Astrocyte (in vitro differentiated cells and primary cell): Measurements from ENCODE around the gene PSMG4. TPM values are rescaled to one million over a fixed set of nuclear protein-coding genes. Genes with fewer than 3 reads are reported as not detected.
"Not testable (repeated sequence)": the region's sequence is repeated elsewhere in the genome, so short reads cannot be mapped to it uniquely, and the experiment has no call there.

Source experiments
- DNase-seq: peaks from one replicate; pipeline ENCODE4 v3.0.0-alpha.2; 2010; ENCODE audit warnings: low read depth
- FAIRE-seq: peaks from 2 replicates; lab custom pipeline; 2011; peaks lifted over from hg19 to GRCh38; lab: Jason Lieb, UNC
- H2AFZ ChIP-seq: 2 replicates; pipeline ENCODE4 v1.6.0; 2012; ENCODE audit warnings: low read depth, low read length, inconsistent platforms
- H3K27ac ChIP-seq: 2 replicates; pipeline ENCODE4 v1.5.1; 2011; ENCODE audit warnings: low read depth, low read length, inconsistent platforms
- H3K27me3 ChIP-seq: 2 replicates; pipeline ENCODE4 v1.6.0; 2011; ENCODE audit warnings: low read length, inconsistent platforms; ENCODE audit not compliant: insufficient read depth
- H3K36me3 ChIP-seq: 2 replicates; pipeline ENCODE4 v1.5.1; 2011; ENCODE audit warnings: low read length, inconsistent platforms; ENCODE audit not compliant: insufficient read depth
- H3K4me1 ChIP-seq: 2 replicates; pipeline ENCODE4 v1.5.1; 2011; ENCODE audit warnings: low read length, inconsistent platforms; ENCODE audit not compliant: insufficient read depth
- H3K4me2 ChIP-seq: 2 replicates; pipeline ENCODE4 v1.6.0; 2012; ENCODE audit warnings: low read length, inconsistent platforms
- H3K4me3 ChIP-seq: 2 replicates; pipeline ENCODE4 v1.5.1; 2011; ENCODE audit warnings: low read depth, mild to moderate bottlenecking, low read length, inconsistent platforms; ENCODE audit not compliant: insufficient read depth
- H3K79me2 ChIP-seq: 2 replicates; pipeline ENCODE4 v1.6.0; 2012; ENCODE audit warnings: mild to moderate bottlenecking, low read length, inconsistent platforms; ENCODE audit not compliant: insufficient read depth
- H3K9ac ChIP-seq: 2 replicates; pipeline ENCODE4 v1.6.0; 2012; ENCODE audit warnings: mild to moderate bottlenecking, low read length, inconsistent platforms
- H3K9me3 ChIP-seq: 2 replicates; pipeline ENCODE4 v1.5.1; 2012; ENCODE audit warnings: low read depth, mild to moderate bottlenecking, low read length, inconsistent platforms; ENCODE audit not compliant: insufficient read depth
- H4K20me1 ChIP-seq: 2 replicates; pipeline ENCODE4 v1.6.0; 2012; ENCODE audit warnings: low read length, inconsistent platforms; ENCODE audit not compliant: insufficient read depth
- H3K27ac Mint-ChIP-seq: one replicate; pipeline ENCODE4 v1.8.0; 2021; ENCODE audit warnings: mild to moderate bottlenecking, mixed read lengths; ENCODE audit not compliant: unreplicated experiment
- H3K27me3 Mint-ChIP-seq: one replicate; pipeline ENCODE4 v1.8.0; 2021; ENCODE audit warnings: low read depth, mixed read lengths; ENCODE audit not compliant: unreplicated experiment
- H3K36me3 Mint-ChIP-seq: one replicate; pipeline ENCODE4 v1.8.0; 2021; ENCODE audit warnings: low read depth, mixed read lengths; ENCODE audit not compliant: unreplicated experiment
- H3K4me1 Mint-ChIP-seq: one replicate; pipeline ENCODE4 v1.8.0; 2021; ENCODE audit warnings: low read depth, mixed read lengths; ENCODE audit not compliant: unreplicated experiment
- H3K4me3 Mint-ChIP-seq: one replicate; pipeline ENCODE4 v1.8.0; 2021; ENCODE audit warnings: mild to moderate bottlenecking, moderate library complexity, mixed read lengths; ENCODE audit not compliant: unreplicated experiment
- H3K9me3 Mint-ChIP-seq: one replicate; pipeline ENCODE4 v1.8.0; 2021; ENCODE audit warnings: mild to moderate bottlenecking, mixed read lengths; ENCODE audit not compliant: unreplicated experiment
- CTCF ChIP-seq: IDR thresholded peaks from 2 replicates; pipeline ENCODE4 v1.5.1; 2011; ENCODE audit warnings: low read depth, mild to moderate bottlenecking, inconsistent platforms, low read length, moderate library complexity; ENCODE audit not compliant: insufficient read depth
- EZH2 ChIP-seq: IDR thresholded peaks from 2 replicates; pipeline ENCODE4 v1.6.1; 2012; ENCODE audit warnings: mild to moderate bottlenecking, low read length, inconsistent platforms; ENCODE audit not compliant: insufficient read depth
- total RNA-seq: library from RNA; stranded (reverse); gene quantifications from 2 replicates; pipeline ENCODE4 v1.2.1, GENCODE V29; 2021

The PSMG4 gene
- total RNA-seq, 1 donor from 2014 or later = 23.4 TPM

- H3K27me3 ChIP-seq = no peaks in the 10 kb centered on the region
- no peak for TF ChIP-seq CTCF
- no peak for TF ChIP-seq EZH2
- DNase-seq = no peak
- peaks cover 10% of the 10 kb centered on the region for H3K4me1 Mint-ChIP-seq
- no peak overlapping the region for H3K4me3 ChIP-seq
- no peak overlapping the region for H2AFZ ChIP-seq
- H3K9me3 ChIP-seq = no peaks in the 10 kb centered on the region
- no peaks in the 10 kb centered on the region for H3K79me2 ChIP-seq
- no peak for FAIRE-seq
- peaks cover 16% of the 10 kb centered on the region for H3K27me3 Mint-ChIP-seq
- H3K4me2 ChIP-seq = no peak overlapping the region
- H3K9me3 Mint-ChIP-seq = peaks cover 8% of the 10 kb centered on the region
- H4K20me1 ChIP-seq = no peaks in the 10 kb centered on the region
- H3K4me1 ChIP-seq = peaks cover 8% of the 10 kb centered on the region
- H3K4me3 Mint-ChIP-seq = no peak overlapping the region
- no peak overlapping the region for H3K27ac ChIP-seq
- no peak overlapping the region for H3K27ac Mint-ChIP-seq
- H3K36me3 ChIP-seq = no peaks in the 10 kb centered on the region
- H3K9ac ChIP-seq = no peak overlapping the region
- peaks cover 6% of the 10 kb centered on the region for H3K36me3 Mint-ChIP-seq
These were observed 16.0 kb upstream of the PSMG4 start for GRCh38 chr6:3242768-3243167.

DNA sequence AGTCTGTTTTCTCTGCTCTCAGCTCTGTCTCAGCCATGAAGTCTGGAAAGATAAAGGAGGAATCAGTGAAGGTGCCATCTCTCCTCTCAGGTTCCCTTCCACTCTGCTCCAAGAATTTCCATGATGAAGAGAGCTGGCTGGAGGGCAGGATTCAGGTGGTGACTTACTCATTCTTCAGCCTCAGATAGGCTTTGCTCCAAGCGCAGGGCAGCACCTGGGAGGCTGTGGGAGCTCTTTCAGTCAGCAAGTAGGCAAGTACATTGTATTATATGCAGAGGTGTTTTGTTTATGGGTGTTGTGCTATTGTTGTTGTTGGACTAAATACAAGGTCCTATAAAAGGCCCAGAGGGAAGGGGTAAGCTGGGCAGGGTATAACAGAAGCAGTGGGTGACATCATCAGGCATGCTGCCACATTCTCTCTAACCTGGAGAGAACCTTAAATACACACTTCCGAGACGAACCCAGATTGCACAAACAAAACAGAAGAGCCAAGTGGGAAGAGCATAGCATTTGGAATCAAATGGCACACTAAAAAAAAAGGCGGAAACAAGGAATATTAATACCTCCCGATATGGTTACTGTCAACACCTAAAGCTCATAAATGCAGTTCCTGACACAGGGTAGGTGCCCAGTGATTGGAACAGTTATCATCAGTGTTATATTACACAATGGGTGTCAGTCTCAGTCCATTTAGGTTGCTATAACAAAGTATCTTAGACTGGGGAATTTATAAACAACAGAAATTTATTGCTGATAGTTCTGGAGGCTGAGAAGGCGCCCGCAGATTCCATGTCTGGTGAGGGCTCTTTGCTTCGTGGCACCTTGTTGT is 14.5 kb upstream of the PSMG4 start:
- Mint-ChIP-seq H3K36me3 (peaks cover 6% of the 10 kb centered on the region), H3K4me1 (peaks cover 15% of the 10 kb centered on the region), H3K27ac (no peak overlapping the region), H3K9me3 (peaks cover 8% of the 10 kb centered on the region), H3K4me3 (no peak overlapping the region), H3K27me3 (peaks cover 16% of the 10 kb centered on the region)
- DNase-seq (no peak), FAIRE-seq (no peak)
- Histone ChIP-seq H3K27me3 (no peaks in the 10 kb centered on the region), H3K36me3 (no peaks in the 10 kb centered on the region), H3K4me3 (no peak overlapping the region), H3K79me2 (no peaks in the 10 kb centered on the region), H3K4me1 (peaks cover 16% of the 10 kb centered on the region), H3K27ac (no peak overlapping the region), H4K20me1 (no peaks in the 10 kb centered on the region), H3K4me2 (no peak overlapping the region), H2AFZ (no peak overlapping the region), H3K9ac (no peak overlapping the region), H3K9me3 (no peaks in the 10 kb centered on the region)
- no peak for TF ChIP-seq EZH2
- TF ChIP-seq CTCF = no peak

DNA sequence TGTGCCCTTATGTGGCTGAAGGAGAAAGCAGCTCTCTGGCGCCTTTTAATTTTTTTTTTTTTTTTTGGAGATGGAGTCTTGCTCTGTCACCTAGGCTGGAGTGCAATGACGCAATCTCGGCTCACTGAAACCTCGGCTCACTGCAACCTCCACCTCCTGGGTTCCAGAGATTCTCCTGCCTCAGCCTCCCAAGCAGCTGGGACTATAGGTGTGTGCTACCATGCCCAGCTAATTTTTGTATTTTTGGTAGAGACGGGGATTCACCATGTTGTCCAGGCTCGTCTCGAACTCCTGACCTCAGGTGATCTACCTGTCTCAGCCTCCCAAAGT is 13.9 kb upstream of the PSMG4 start:
- H3K36me3 ChIP-seq, H3K9me3 ChIP-seq, H2AFZ ChIP-seq, H3K27me3 ChIP-seq, H3K27ac ChIP-seq, H4K20me1 ChIP-seq, H3K4me3 Mint-ChIP-seq, FAIRE-seq, H3K79me2 ChIP-seq, H3K27ac Mint-ChIP-seq, H3K4me3 ChIP-seq, DNase-seq, H3K4me2 ChIP-seq, H3K9ac ChIP-seq, H3K9me3 Mint-ChIP-seq, H3K36me3 Mint-ChIP-seq: not testable (repeated sequence)
- Mint-ChIP-seq H3K4me1 (peaks cover 18% of the 10 kb centered on the region), H3K27me3 (peaks cover 14% of the 10 kb centered on the region)
- peaks cover 16% of the 10 kb centered on the region for H3K4me1 ChIP-seq
